Chondrocyte (in vitro differentiated cells): ENCODE results near the gene CGB1. TPM values are rescaled to one million over a fixed set of nuclear protein-coding genes. Genes with fewer than 3 reads are reported as not detected.

ENCODE experiments used
- DNase-seq: peaks from one replicate; pipeline ENCODE4 v3.0.0; 2021; ENCODE audit warnings: mixed read lengths, low spot score
- H3K27ac Mint-ChIP-seq: one replicate; pipeline ENCODE4 v1.8.0; 2021; ENCODE audit warnings: mild to moderate bottlenecking, moderate library complexity, mixed read lengths; ENCODE audit not compliant: unreplicated experiment
- H3K27me3 Mint-ChIP-seq: 2 replicates; pipeline ENCODE4 v1.8.0; 2021; ENCODE audit warnings: low read depth, mixed read lengths
- H3K36me3 Mint-ChIP-seq: 2 replicates; pipeline ENCODE4 v1.8.0; 2021; ENCODE audit warnings: low read depth, mixed read lengths
- H3K4me1 Mint-ChIP-seq: 2 replicates; pipeline ENCODE4 v1.8.0; 2021; ENCODE audit warnings: low read depth, mild to moderate bottlenecking, mixed read lengths
- H3K4me3 Mint-ChIP-seq: one replicate; pipeline ENCODE4 v1.8.0; 2021; ENCODE audit warnings: mild to moderate bottlenecking, moderate library complexity, mixed read lengths; ENCODE audit not compliant: unreplicated experiment
- H3K9me3 Mint-ChIP-seq: 2 replicates; pipeline ENCODE4 v1.8.0; 2021; ENCODE audit warnings: low read depth, mixed read lengths
- CTCF ChIP-seq: fragments of 200-600 bp; sonication (generic); IDR thresholded peaks from 2 replicates; pipeline ENCODE4 v1.5.0; 2021; ENCODE audit warnings: antibody characterized with exemption, mild to moderate bottlenecking, moderate library complexity
- total RNA-seq: library from RNA; stranded (reverse); gene quantifications from 3 replicates; pipeline ENCODE4 v1.2.1, GENCODE V29; 2021

CGB1 gene
- total RNA-seq, 1 donor from 2014 or later = 0.92 TPM

- Mint-ChIP-seq H3K4me1 (peaks cover 43% of the 10 kb centered on the region), H3K27me3 (no peaks in the 10 kb centered on the region), H3K36me3 (peaks cover 9% of the 10 kb centered on the region), H3K27ac (peak within 1 kb of the TSS; percentile 93), H3K4me3 (peak within 1 kb of the TSS; percentile 98), H3K9me3 (no peaks in the 10 kb centered on the region)
- TF ChIP-seq CTCF = peak; percentile 96
- DNase-seq = peak; percentile 100
Measured at GRCh38 chr19:48993175-48994034, 43.3 kb downstream of the CGB1 start, which contains the start of the genes GYS1 and RUVBL2. Gene GYS1 (minus strand): TSS chr19:48993309. CDS start chr19:48993112, 197 bp downstream. Gene RUVBL2 (plus strand): TSS chr19:48993887. CDS start chr19:48993912, 25 bp downstream.

- H3K27me3 Mint-ChIP-seq = no peaks in the 10 kb centered on the region
- TF ChIP-seq CTCF = no peak
- no peak for DNase-seq
Measured at GRCh38 chr19:48992581-48993174, 44.0 kb downstream of the CGB1 start.

GRCh38 chr19:48991873-48992580 lies 44.7 kb downstream of the CGB1 start:
- H3K27me3 Mint-ChIP-seq = no peaks in the 10 kb centered on the region
- peak overlapping the region; percentile 93 for H3K27ac Mint-ChIP-seq
- no peak for DNase-seq
- peak overlapping the region; percentile 98 for H3K4me3 Mint-ChIP-seq
- no peaks in the 10 kb centered on the region for H3K9me3 Mint-ChIP-seq
- peaks cover 40% of the 10 kb centered on the region for H3K4me1 Mint-ChIP-seq
- TF ChIP-seq CTCF = no peak
- peaks cover 14% of the 10 kb centered on the region for H3K36me3 Mint-ChIP-seq

More at GRCh38 chr19:48992581-48993174, 44.0 kb downstream of the CGB1 start:
- peak overlapping the region; percentile 93 for H3K27ac Mint-ChIP-seq
- peaks cover 40% of the 10 kb centered on the region for H3K4me1 Mint-ChIP-seq
- H3K9me3 Mint-ChIP-seq = no peaks in the 10 kb centered on the region
- peaks cover 13% of the 10 kb centered on the region for H3K36me3 Mint-ChIP-seq
- H3K4me3 Mint-ChIP-seq = peak overlapping the region; percentile 98

GRCh38 chr19:48991011-48991609 lies 45.6 kb downstream of the CGB1 start:
- no peak for DNase-seq
- H3K36me3 Mint-ChIP-seq = peaks cover 14% of the 10 kb centered on the region
- peak overlapping the region; percentile 98 for H3K4me3 Mint-ChIP-seq
- H3K4me1 Mint-ChIP-seq = peaks cover 40% of the 10 kb centered on the region
- no peaks in the 10 kb centered on the region for H3K9me3 Mint-ChIP-seq
- no peaks in the 10 kb centered on the region for H3K27me3 Mint-ChIP-seq
- H3K27ac Mint-ChIP-seq = no peak overlapping the region
- no peak for TF ChIP-seq CTCF
